HL-60/S4 treated with retinoic acid at 250 ng/mL for 4 days and 3 days (cell line): ENCODE results near the gene ZBTB7C.

Experiments
- in situ Hi-C: fragments of 300-500 bp; cut with MboI; formaldehyde crosslinking; loops from 2 replicates; pipeline ENCODE4 v1.7.0; 2022; ENCODE audit warnings: low sequenced_read_pairs

ZBTB7C gene

GRCh38 chr18:48017635-48018034 lies 391.5 kb downstream of the ZBTB7C start:
- in situ Hi-C loops: loop anchor here (25.0 kb wide), 1 partner anchor 230 kb away; no protein-coding TSS in a partner anchor

GRCh38 chr18:48013162-48013561 lies 396.0 kb downstream of the ZBTB7C start:
- in situ Hi-C loops: loop anchor here (25.0 kb wide), 1 partner anchor 226 kb away; no protein-coding TSS in a partner anchor

- in situ Hi-C loops: loop anchor here (25.0 kb wide), 1 partner anchor 225 kb away; no protein-coding TSS in a partner anchor
Measured at GRCh38 chr18:48011926-48012465, 397.2 kb downstream of the ZBTB7C start.

GRCh38 chr18:48010264-48010663 lies 398.9 kb downstream of the ZBTB7C start:
- in situ Hi-C loops: loop anchor here (25.0 kb wide), 1 partner anchor 223 kb away; no protein-coding TSS in a partner anchor

- in situ Hi-C loops: loop anchor here (25.0 kb wide), 1 partner anchor 222 kb away; no protein-coding TSS in a partner anchor
Measured at GRCh38 chr18:48009116-48009745, 400.0 kb downstream of the ZBTB7C start.

GRCh38 chr18:48007955-48008701 lies 401.1 kb downstream of the ZBTB7C start:
- in situ Hi-C loops: loop anchor here (25.0 kb wide), 1 partner anchor 221 kb away; no protein-coding TSS in a partner anchor

- in situ Hi-C loops: loop anchor here (25.0 kb wide), 1 partner anchor 220 kb away; no protein-coding TSS in a partner anchor
Measured at GRCh38 chr18:48007381-48007780, 401.8 kb downstream of the ZBTB7C start.

GRCh38 chr18:48006415-48007175 lies 402.6 kb downstream of the ZBTB7C start:
- in situ Hi-C loops: loop anchor here (25.0 kb wide), 1 partner anchor 219 kb away; no protein-coding TSS in a partner anchor

- in situ Hi-C loops: loop anchor here (25.0 kb wide), 1 partner anchor 217 kb away; no protein-coding TSS in a partner anchor
Measured at GRCh38 chr18:48004577-48004976, 404.6 kb downstream of the ZBTB7C start.

- in situ Hi-C loops: loop anchor here (25.0 kb wide), 1 partner anchor 216 kb away; no protein-coding TSS in a partner anchor
Measured at GRCh38 chr18:48003426-48004349, 405.5 kb downstream of the ZBTB7C start.

- in situ Hi-C loops: loop anchor here (25.0 kb wide), 1 partner anchor 216 kb away; no protein-coding TSS in a partner anchor
Measured at GRCh38 chr18:48002933-48003365, 406.2 kb downstream of the ZBTB7C start.

- in situ Hi-C loops: loop anchor here (25.0 kb wide), 1 partner anchor 213 kb away; no protein-coding TSS in a partner anchor
Measured at GRCh38 chr18:48000701-48001100, 408.5 kb downstream of the ZBTB7C start.

GRCh38 chr18:47999801-48000248 lies 409.4 kb downstream of the ZBTB7C start:
- in situ Hi-C loops: loop anchor here (25.0 kb wide), 1 partner anchor 213 kb away; no protein-coding TSS in a partner anchor

- in situ Hi-C loops: no loop called here
Measured at GRCh38 chr18:47997338-47997780, 411.8 kb downstream of the ZBTB7C start.

- in situ Hi-C loops: no loop called here
Measured at GRCh38 chr18:47996091-47996541, 413.1 kb downstream of the ZBTB7C start.

GRCh38 chr18:47995654-47996053 lies 413.5 kb downstream of the ZBTB7C start:
- in situ Hi-C loops: no loop called here

- in situ Hi-C loops: no loop called here
Measured at GRCh38 chr18:47993409-47993808, 415.8 kb downstream of the ZBTB7C start.

GRCh38 chr18:47992976-47993375 lies 416.2 kb downstream of the ZBTB7C start:
- in situ Hi-C loops: no loop called here

- in situ Hi-C loops: no loop called here
Measured at GRCh38 chr18:47992266-47992665, 416.9 kb downstream of the ZBTB7C start.
